H9 (cell line): ENCODE results near the gene COL23A1. TPM values are rescaled to one million over a fixed set of nuclear protein-coding genes. Genes with fewer than 3 reads are reported as not detected.

ENCODE experiments used
- DNase-seq: peaks from one replicate; pipeline ENCODE4 v3.0.0-alpha.2; 2017
- H2AFZ ChIP-seq: one replicate; pipeline ENCODE4 v1.6.1; 2013; ENCODE audit warnings: mild to moderate bottlenecking, low read length, control low read depth, moderate library complexity
- H2AK5ac ChIP-seq: 2 replicates; pipeline ENCODE4 v1.6.1; 2013; ENCODE audit warnings: low read length, control low read depth, mixed read lengths; ENCODE audit not compliant: insufficient read length
- H2BK120ac ChIP-seq: one replicate; pipeline ENCODE4 v1.6.1; 2013; ENCODE audit warnings: low read depth, mild to moderate bottlenecking, low read length, control low read depth, inconsistent platforms; ENCODE audit not compliant: poor library complexity, severe bottlenecking
- H2BK12ac ChIP-seq: 2 replicates; pipeline ENCODE4 v1.6.1; 2013; ENCODE audit warnings: low read length, control low read depth, mixed read lengths, low read depth; ENCODE audit not compliant: insufficient read length
- H2BK15ac ChIP-seq: 2 replicates; pipeline ENCODE4 v1.6.1; 2013; ENCODE audit warnings: low read depth, low read length, control low read depth
- H2BK20ac ChIP-seq: one replicate; pipeline ENCODE4 v1.6.1; 2013; ENCODE audit warnings: low read depth, mild to moderate bottlenecking, low read length, control low read depth, inconsistent platforms; ENCODE audit not compliant: poor library complexity, severe bottlenecking
- H2BK5ac ChIP-seq: 2 replicates; pipeline ENCODE4 v1.6.1; 2013; ENCODE audit warnings: low read length, control low read depth, mixed read lengths; ENCODE audit not compliant: insufficient read length
- H3K14ac ChIP-seq: 2 replicates; pipeline ENCODE4 v1.6.1; 2013; ENCODE audit warnings: low read length, control low read depth; ENCODE audit not compliant: insufficient read depth
- H3K18ac ChIP-seq: 2 replicates; pipeline ENCODE4 v1.6.1; 2013; ENCODE audit warnings: low read depth, mild to moderate bottlenecking, mixed read lengths, low read length, control low read depth; ENCODE audit not compliant: insufficient read length
- H3K23ac ChIP-seq: 2 replicates; pipeline ENCODE4 v1.6.1; 2013; ENCODE audit warnings: low read length, control low read depth, mixed read lengths, low read depth; ENCODE audit not compliant: insufficient read length
- H3K23me2 ChIP-seq: 2 replicates; pipeline ENCODE4 v1.6.1; 2013; ENCODE audit warnings: low read depth, mild to moderate bottlenecking, mixed read lengths, low read length, control low read depth; ENCODE audit not compliant: insufficient read length, poor library complexity, severe bottlenecking
- H3K27ac ChIP-seq: 2 replicates; pipeline ENCODE4 v1.5.1; 2013; ENCODE audit warnings: low read length, control low read depth, mixed read lengths, low read depth; ENCODE audit not compliant: insufficient read length
- H3K27me3 ChIP-seq: 2 replicates; pipeline ENCODE4 v1.6.1; 2013; ENCODE audit warnings: low read length, control low read depth, inconsistent platforms; ENCODE audit not compliant: insufficient read depth
- H3K4ac ChIP-seq: 2 replicates; pipeline ENCODE4 v1.6.1; 2013; ENCODE audit warnings: low read depth, mild to moderate bottlenecking, control low read depth, inconsistent platforms, low read length, moderate library complexity
- H3K4me1 ChIP-seq: 2 replicates; pipeline ENCODE4 v1.6.1; 2013; ENCODE audit warnings: low read length, control low read depth, inconsistent platforms; ENCODE audit not compliant: insufficient read depth
- H3K4me2 ChIP-seq: 2 replicates; pipeline ENCODE4 v1.6.1; 2013; ENCODE audit warnings: low read length, control low read depth, mixed read lengths; ENCODE audit not compliant: insufficient read length, insufficient read depth
- H3K56ac ChIP-seq: 2 replicates; pipeline ENCODE4 v1.6.1; 2013; ENCODE audit warnings: low read depth, mild to moderate bottlenecking, mixed read lengths, low read length, control low read depth; ENCODE audit not compliant: insufficient read length
- H3K79me1 ChIP-seq: 2 replicates; pipeline ENCODE4 v1.6.1; 2013; ENCODE audit warnings: low read depth, mild to moderate bottlenecking, moderate library complexity, low read length, control low read depth, inconsistent platforms; ENCODE audit not compliant: insufficient read depth, poor library complexity, severe bottlenecking
- H3K79me2 ChIP-seq: 2 replicates; pipeline ENCODE4 v1.6.1; 2013; ENCODE audit warnings: low read length, control low read depth, inconsistent platforms; ENCODE audit not compliant: insufficient read depth
- H3K9ac ChIP-seq: 2 replicates; pipeline ENCODE4 v1.6.1; 2013; ENCODE audit warnings: low read length, control low read depth, mixed read lengths; ENCODE audit not compliant: insufficient read length; ENCODE audit errors: extremely low read depth
- H3K9me3 ChIP-seq: one replicate; pipeline ENCODE4 v1.6.1; 2013; ENCODE audit warnings: low read depth, low read length, inconsistent platforms; ENCODE audit not compliant: control insufficient read depth
- H3T11ph ChIP-seq: one replicate; pipeline ENCODE4 v1.6.1; 2013; ENCODE audit warnings: mild to moderate bottlenecking, low read length, control low read depth, inconsistent platforms
- H4K20me1 ChIP-seq: one replicate; pipeline ENCODE4 v1.6.1; 2013; ENCODE audit not compliant: control insufficient read depth, insufficient read length, insufficient read depth
- H4K5ac ChIP-seq: 2 replicates; pipeline ENCODE4 v1.6.1; 2013; ENCODE audit warnings: low read depth, mild to moderate bottlenecking, mixed read lengths, low read length, control low read depth; ENCODE audit not compliant: insufficient read length
- H4K8ac ChIP-seq: replicated peaks from 2 replicates; pipeline ENCODE4 v1.6.1; 2013; ENCODE audit warnings: low read length, control low read depth, mixed read lengths, low read depth; ENCODE audit not compliant: insufficient read length
- H4K91ac ChIP-seq: 2 replicates; pipeline ENCODE4 v1.6.1; 2013; ENCODE audit warnings: low read depth, mild to moderate bottlenecking, moderate library complexity, mixed read lengths, low read length, control low read depth; ENCODE audit not compliant: insufficient read length
- H3K27ac Mint-ChIP-seq, 3 experiments: 2 replicates in 2 of 3; 3 replicates in 1 of 3; pipeline ENCODE4 v1.8.0; 2020 to 2021; ENCODE audit warnings: mixed read lengths in 3 of 3, mild to moderate bottlenecking in 1 of 3, moderate library complexity in 1 of 3
- H3K27me3 Mint-ChIP-seq: 2 replicates; pipeline ENCODE4 v1.8.0; 2021; ENCODE audit warnings: low read depth, mild to moderate bottlenecking, moderate library complexity, mixed read lengths
- H3K36me3 Mint-ChIP-seq, 3 experiments: 2 replicates in 2 of 3; 3 replicates in 1 of 3; pipeline ENCODE4 v1.8.0; 2020 to 2021; ENCODE audit warnings: low read depth in 3 of 3, mixed read lengths in 3 of 3; ENCODE audit not compliant: insufficient read depth in 1 of 3
- H3K4me1 Mint-ChIP-seq, 2 experiments: 2 replicates each; pipeline ENCODE4 v1.8.0; 2020; ENCODE audit warnings: mixed read lengths in 2 of 2
- H3K4me3 Mint-ChIP-seq, 2 experiments: 2 replicates in 1 of 2; 3 replicates in 1 of 2; pipeline ENCODE4 v1.8.0; 2020 to 2021; ENCODE audit warnings: mild to moderate bottlenecking in 2 of 2, mixed read lengths in 2 of 2, moderate library complexity in 1 of 2
- H3K9me3 Mint-ChIP-seq, 2 experiments: 2 replicates in 1 of 2; 3 replicates in 1 of 2; pipeline ENCODE4 v1.8.0; 2020; ENCODE audit warnings: mild to moderate bottlenecking in 2 of 2, mixed read lengths in 2 of 2, moderate library complexity in 1 of 2
- CTCF ChIP-seq: fragments of 200-600 bp; sonication (generic); conservative IDR thresholded peaks from 3 replicates; pipeline ENCODE4 v1.8.0; 2021; ENCODE audit warnings: antibody characterized with exemption, mild to moderate bottlenecking
- WGBS: extraction: QIAGEN DNeasy Blood & Tissue Kit; methylation state at CpG from one replicate; pipeline ENCODE4 v1.1.7; 2013; ENCODE audit warnings: missing lambda C conversion rate, low lambda C conversion rate, mixed read lengths; ENCODE audit not compliant: insufficient read length; ENCODE audit errors: extremely low coverage; 5-methylcytosine and 5-hydroxymethylcytosine counted together
- total RNA-seq: library from RNA; stranded (reverse); gene quantifications from 2 replicates; pipeline ENCODE4 v1.2.1, GENCODE V29; 2021

COL23A1 gene
- total RNA-seq, 1 experiment from 2014 or later, result 2.6 TPM

- WGBS, result no CpG with 5 or more reads among the region's 7 CpGs
- no peak overlapping the region for H2BK12ac ChIP-seq
Measured at GRCh38 chr5:178194026-178194425, 396.2 kb downstream of the COL23A1 start.

More at GRCh38 chr5:178194026-178194425, 396.2 kb downstream of the COL23A1 start:
- Histone ChIP-seq H2BK20ac (no peak overlapping the region), H3K23ac (no peak overlapping the region), H3K56ac (no peak overlapping the region), H3K4ac (no peak overlapping the region), H3K4me1 (no peaks in the 10 kb centered on the region), H3K9me3 (no peaks in the 10 kb centered on the region), H3K4me2 (no peak overlapping the region), H3K79me1 (no peaks in the 10 kb centered on the region), H3K27ac (no peak overlapping the region), H3K79me2 (no peaks in the 10 kb centered on the region), H2BK15ac (no peak overlapping the region), H3K23me2 (no peaks in the 10 kb centered on the region), H3K27me3 (no peaks in the 10 kb centered on the region), H4K20me1 (no peaks in the 10 kb centered on the region), H3T11ph (no peak overlapping the region), H4K5ac (no peak overlapping the region), H3K14ac (no peak overlapping the region; the same call in 1 of the 2 replicates), H2BK120ac (no peak overlapping the region), H4K8ac (no peak overlapping the region), H2AK5ac (no peak overlapping the region), H3K18ac (no peak overlapping the region), H2AFZ (no peak overlapping the region), H3K9ac (no peak overlapping the region), H4K91ac (no peak overlapping the region), H2BK5ac (no peak overlapping the region)
- H3K27me3 Mint-ChIP-seq, result peaks cover 7% of the 10 kb centered on the region
- no peak for DNase-seq
- TF ChIP-seq CTCF, result no peak
- no peak overlapping the region for H3K27ac Mint-ChIP-seq
- peaks cover 24 to 26% of the 10 kb centered on the region in 2 experiments for H3K9me3 Mint-ChIP-seq
- H3K36me3 Mint-ChIP-seq, result peaks cover 6 to 20% (median 7%) of the 10 kb centered on the region in 3 experiments
- H3K4me3 Mint-ChIP-seq, result no peak overlapping the region
- peaks cover 21 to 23% of the 10 kb centered on the region in 2 experiments for H3K4me1 Mint-ChIP-seq
